AG04450 (cell line): ENCODE data around the gene NINJ1. TPM values are rescaled to one million over a fixed set of nuclear protein-coding genes. Genes with fewer than 3 reads are reported as not detected.

Experiments used
- CTCF ChIA-PET: fragments of 300-600, 350-600 bp; formaldehyde crosslinking; extraction: SDS; loops from one replicate; lab custom pipeline; 2022; ENCODE audit warnings: antibody characterized with exemption, inconsistent platforms; lab: Charles Lee
- POLR2A ChIA-PET: fragments of 350-600 bp; formaldehyde crosslinking; extraction: SDS; loops from one replicate; lab custom pipeline; 2021; ENCODE audit warnings: antibody characterized with exemption, inconsistent platforms; lab: Yijun Ruan, JAX
- DNase-seq: peaks from one replicate; pipeline ENCODE4 v3.0.0-alpha.2; 2011; ENCODE audit warnings: low read depth, low spot score
- H3K27ac ChIP-seq: one replicate; pipeline ENCODE4 v1.5.1; 2012; ENCODE audit warnings: low read depth, low read length, control low read depth
- H3K27me3 ChIP-seq: one replicate; pipeline ENCODE4 v1.6.0; 2012; ENCODE audit warnings: low read length; ENCODE audit not compliant: control insufficient read depth, insufficient read depth
- H3K4me3 ChIP-seq: 2 replicates; pipeline ENCODE4 v1.5.1; 2011; ENCODE audit warnings: mild to moderate bottlenecking, low read depth, low read length, control low read depth
- H3K9me3 ChIP-seq: 2 replicates; pipeline ENCODE4 v1.5.1; 2012; ENCODE audit warnings: low read length; ENCODE audit not compliant: control insufficient read depth, insufficient read depth
- CTCF ChIP-seq: IDR thresholded peaks from 2 replicates; pipeline ENCODE4 v1.5.1; 2011; ENCODE audit warnings: low read depth, low read length, control low read depth, inconsistent platforms
- polyA plus RNA-seq: library from polyadenylated mRNA; depleted of rRNA; stranded (reverse); fragments of >200 nt; gene quantifications from 2 replicates; pipeline ENCODE4 v1.2.3, GENCODE V29; 2011

NINJ1 gene
- polyA plus RNA-seq, 1 experiment, result 26.8 TPM

DNA sequence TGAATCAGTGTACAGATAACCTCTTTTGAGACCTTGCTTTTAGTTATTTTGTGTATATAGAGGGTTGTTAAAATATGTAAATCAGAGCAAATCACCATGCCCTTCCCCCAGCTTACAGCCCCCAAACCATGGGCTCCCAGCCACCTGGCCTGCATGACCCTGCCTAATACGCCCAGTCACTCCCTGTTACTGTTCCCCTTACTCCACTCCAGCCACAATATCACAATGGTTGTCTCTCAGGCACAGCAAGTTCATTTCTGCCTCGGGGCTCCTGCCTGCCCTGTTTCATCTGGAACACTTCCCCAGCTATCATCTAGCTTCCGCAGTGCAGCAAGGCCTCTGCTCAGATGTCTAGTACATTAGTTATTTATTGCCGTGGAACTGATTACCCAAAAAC is 43.0 kb downstream of the NINJ1 start:
- H3K4me3 ChIP-seq, result no peak overlapping the region
- ChIA-PET POLR2A (no interaction called here), CTCF (no interaction called here)
- no peaks in the 10 kb centered on the region for H3K27me3 ChIP-seq
- no peak for TF ChIP-seq CTCF
- H3K27ac ChIP-seq, result no peak overlapping the region
- no peak for DNase-seq
- peaks cover 55% of the 10 kb centered on the region for H3K9me3 ChIP-seq

DNA sequence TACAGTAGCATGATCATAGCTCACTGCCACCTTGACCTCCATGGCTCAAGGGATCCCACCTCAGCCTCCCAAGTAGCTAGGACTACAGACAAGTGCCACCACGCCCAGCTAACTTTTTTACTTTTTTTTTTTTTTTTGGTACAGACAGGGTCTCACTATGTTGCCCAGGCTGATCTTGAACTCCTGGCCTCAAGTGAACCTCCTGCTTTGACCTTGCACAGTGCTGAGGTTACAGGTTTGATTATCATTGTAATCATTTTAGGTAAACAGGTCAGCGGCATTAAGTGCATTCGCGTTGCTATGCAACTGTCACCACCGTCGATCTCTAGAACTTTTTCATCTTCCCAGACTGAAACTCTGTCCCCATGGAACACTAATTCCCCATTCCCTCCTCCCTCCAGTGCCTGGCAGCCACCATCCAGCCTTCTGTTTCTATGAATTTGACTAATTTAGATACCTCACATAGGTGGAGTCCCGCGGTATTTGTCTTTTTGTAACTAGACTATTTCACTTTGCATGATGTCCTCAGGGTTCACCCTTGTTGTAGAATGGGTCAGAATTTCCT is 43.9 kb downstream of the NINJ1 start:
- CTCF ChIA-PET, result no interaction called here
- POLR2A ChIA-PET, result no interaction called here
- no peak for DNase-seq
- TF ChIP-seq CTCF, result no peak
- H3K4me3 ChIP-seq, result no peak overlapping the region
- no peak overlapping the region for H3K27ac ChIP-seq
- peaks cover 60% of the 10 kb centered on the region for H3K9me3 ChIP-seq
- H3K27me3 ChIP-seq, result no peaks in the 10 kb centered on the region

DNA sequence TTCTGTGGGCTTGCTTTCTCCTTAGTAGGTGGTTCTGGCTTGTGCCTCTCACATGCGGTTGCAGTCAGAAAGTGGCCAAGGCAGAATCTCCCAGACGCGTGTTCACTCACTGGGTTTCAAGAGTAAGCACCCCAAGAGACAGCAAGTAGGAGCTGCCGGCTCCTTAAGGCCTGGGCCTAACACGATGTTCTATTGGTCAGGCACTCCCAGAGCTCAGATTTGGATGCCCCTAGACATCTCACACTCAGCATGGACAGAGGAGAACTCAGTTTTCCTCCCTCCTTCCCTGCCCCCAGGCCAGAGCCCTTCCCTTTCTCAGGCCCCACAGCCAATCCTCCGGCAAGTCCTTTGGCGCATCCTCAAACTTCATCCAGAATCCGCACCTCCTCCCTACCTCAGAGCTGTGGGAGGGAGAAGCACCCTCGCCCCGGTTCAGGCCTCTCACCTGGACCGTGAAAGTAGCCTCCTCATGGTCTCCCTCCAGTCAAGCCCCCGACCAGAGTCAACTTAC is 44.5 kb downstream of the NINJ1 start:
- no peak overlapping the region for H3K4me3 ChIP-seq
- H3K9me3 ChIP-seq, result peaks cover 58% of the 10 kb centered on the region
- no peak for DNase-seq
- no peak for TF ChIP-seq CTCF
- H3K27ac ChIP-seq, result no peak overlapping the region
- no peaks in the 10 kb centered on the region for H3K27me3 ChIP-seq
- ChIA-PET POLR2A (no interaction called here), CTCF (no interaction called here)

GRCh38 chr9:93089024-93089423 is 45.0 kb downstream of the NINJ1 start:
- Histone ChIP-seq H3K27me3 (no peaks in the 10 kb centered on the region), H3K4me3 (no peak overlapping the region), H3K27ac (no peak overlapping the region), H3K9me3 (peaks cover 58% of the 10 kb centered on the region)
- TF ChIP-seq CTCF, result no peak
- DNase-seq, result no peak
- ChIA-PET CTCF (no interaction called here), POLR2A (no interaction called here)

DNA sequence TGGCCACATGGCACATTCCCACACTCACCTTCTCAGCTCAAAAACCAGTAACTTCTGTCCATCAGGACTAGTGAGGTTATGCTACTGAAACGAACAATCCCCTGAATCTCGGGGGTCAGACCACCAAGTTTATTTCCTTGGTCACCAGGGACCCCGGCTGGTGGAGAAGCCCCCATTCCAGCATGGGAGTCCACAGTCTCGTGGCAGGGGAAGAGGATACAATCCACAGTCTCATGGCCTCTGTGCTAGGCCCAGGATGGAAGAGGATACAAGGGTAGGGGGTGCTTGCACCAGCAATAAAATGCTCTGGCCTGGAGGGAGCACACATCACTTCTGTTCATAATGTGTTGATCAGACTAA is 45.4 kb downstream of the NINJ1 start:
- Histone ChIP-seq H3K27me3 (no peaks in the 10 kb centered on the region), H3K27ac (no peak overlapping the region), H3K4me3 (no peak overlapping the region), H3K9me3 (peaks cover 58% of the 10 kb centered on the region)
- POLR2A ChIA-PET, result no interaction called here
- DNase-seq, result no peak
- no peak for TF ChIP-seq CTCF
- CTCF ChIA-PET, result no interaction called here
